DND-41 (cell line): ENCODE measurements around the gene VTCN1.

Experiments
- ATAC-seq: fragments of 200-7000 bp; cut with Tn5 transposase; 3 replicates; pipeline ENCODE4 v1.9.1; 2021; ENCODE audit warnings: low read depth; ENCODE audit not compliant: insufficient read depth
- DNase-seq: peaks from one replicate; pipeline ENCODE4 v3.0.0-alpha.2; 2020
- H2AFZ ChIP-seq: 2 replicates; pipeline ENCODE4 v1.6.0; 2012; ENCODE audit warnings: low read depth, low read length
- H3K27ac ChIP-seq: 2 replicates; pipeline ENCODE4 v1.5.1; 2012; ENCODE audit warnings: low read length, inconsistent platforms
- H3K27me3 ChIP-seq: fragments of 200-600 bp; sonication (generic); 2 replicates; pipeline ENCODE4 v1.6.0; 2012; ENCODE audit warnings: low read length, mild to moderate bottlenecking, inconsistent platforms; ENCODE audit not compliant: insufficient read depth, poor library complexity
- H3K36me3 ChIP-seq: 2 replicates; pipeline ENCODE4 v1.5.1; 2012; ENCODE audit warnings: low read length, inconsistent platforms; ENCODE audit not compliant: insufficient read depth
- H3K4me1 ChIP-seq: 2 replicates; pipeline ENCODE4 v1.5.1; 2012; ENCODE audit warnings: mild to moderate bottlenecking, low read length; ENCODE audit not compliant: insufficient read depth
- H3K4me2 ChIP-seq: 2 replicates; pipeline ENCODE4 v1.6.0; 2012; ENCODE audit warnings: mild to moderate bottlenecking, moderate library complexity, low read length, inconsistent platforms; ENCODE audit not compliant: insufficient read depth
- H3K4me3 ChIP-seq, 2 experiments: fragments of 200-600 bp in 1 of 2; shearing (Covaris generic) in 1 of 2; 2 replicates each; pipeline ENCODE4 v1.5.1; 2012 to 2016; ENCODE audit warnings: inconsistent platforms in 2 of 2, low read length in 2 of 2, mild to moderate bottlenecking in 2 of 2, low read depth in 1 of 2, moderate library complexity in 1 of 2
- H3K79me2 ChIP-seq: 2 replicates; pipeline ENCODE4 v1.6.0; 2012; ENCODE audit warnings: low read length, inconsistent platforms; ENCODE audit not compliant: insufficient read depth
- H3K9ac ChIP-seq: 2 replicates; pipeline ENCODE4 v1.6.0; 2012; ENCODE audit warnings: low read depth, mild to moderate bottlenecking, inconsistent platforms, low read length, moderate library complexity
- H3K9me3 ChIP-seq: 2 replicates; pipeline ENCODE4 v1.5.1; 2012; ENCODE audit warnings: low read length, moderate library complexity, mild to moderate bottlenecking, inconsistent platforms; ENCODE audit not compliant: insufficient read depth, severe bottlenecking
- H4K20me1 ChIP-seq: 2 replicates; pipeline ENCODE4 v1.6.0; 2012; ENCODE audit warnings: low read length; ENCODE audit not compliant: insufficient read depth
- EZH2 ChIP-seq: IDR thresholded peaks from 3 replicates; pipeline ENCODE4 v1.6.1; 2012; ENCODE audit warnings: borderline replicate concordance, low read depth, mild to moderate bottlenecking, moderate library complexity, low read length, inconsistent platforms; ENCODE audit not compliant: severe bottlenecking
- TF ChIP-seq, protein P1 (sequence below): IDR thresholded peaks from 2 replicates; pipeline ENCODE4 v1.5.1; 2012; ENCODE audit warnings: borderline replicate concordance, low read length, moderate library complexity, mild to moderate bottlenecking; ENCODE audit not compliant: poor library complexity, severe bottlenecking; ENCODE audit errors: extremely low read depth

The VTCN1 gene

DNA sequence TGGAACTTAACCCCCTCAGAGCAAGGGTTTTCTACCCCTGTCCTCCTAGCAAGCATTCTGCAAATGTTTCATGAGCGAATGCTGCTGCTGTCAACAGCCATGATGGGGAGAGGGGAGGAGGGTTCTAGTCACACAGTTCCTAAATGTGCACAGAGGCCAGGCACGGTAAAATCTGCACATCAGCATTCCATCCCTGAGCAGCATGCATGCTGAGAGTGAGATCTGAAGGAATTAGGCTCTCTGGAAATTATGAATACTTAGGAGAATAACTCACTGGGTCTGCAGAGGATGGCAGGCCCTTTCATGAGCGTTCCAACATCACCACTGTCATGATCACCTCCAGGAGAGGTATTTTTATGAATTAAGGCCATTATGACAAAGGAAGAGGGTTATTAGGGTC lies 2.1 kb downstream of the VTCN1 start:
- H3K27me3 ChIP-seq: peaks cover 17% of the 10 kb centered on the region
- no peaks in the 10 kb centered on the region for H3K36me3 ChIP-seq
- H2AFZ ChIP-seq: no peak overlapping the region
- no peak for DNase-seq
- no peak overlapping the region for H3K4me2 ChIP-seq
- H3K9ac ChIP-seq: no peak overlapping the region
- TF ChIP-seq, protein P1, sequence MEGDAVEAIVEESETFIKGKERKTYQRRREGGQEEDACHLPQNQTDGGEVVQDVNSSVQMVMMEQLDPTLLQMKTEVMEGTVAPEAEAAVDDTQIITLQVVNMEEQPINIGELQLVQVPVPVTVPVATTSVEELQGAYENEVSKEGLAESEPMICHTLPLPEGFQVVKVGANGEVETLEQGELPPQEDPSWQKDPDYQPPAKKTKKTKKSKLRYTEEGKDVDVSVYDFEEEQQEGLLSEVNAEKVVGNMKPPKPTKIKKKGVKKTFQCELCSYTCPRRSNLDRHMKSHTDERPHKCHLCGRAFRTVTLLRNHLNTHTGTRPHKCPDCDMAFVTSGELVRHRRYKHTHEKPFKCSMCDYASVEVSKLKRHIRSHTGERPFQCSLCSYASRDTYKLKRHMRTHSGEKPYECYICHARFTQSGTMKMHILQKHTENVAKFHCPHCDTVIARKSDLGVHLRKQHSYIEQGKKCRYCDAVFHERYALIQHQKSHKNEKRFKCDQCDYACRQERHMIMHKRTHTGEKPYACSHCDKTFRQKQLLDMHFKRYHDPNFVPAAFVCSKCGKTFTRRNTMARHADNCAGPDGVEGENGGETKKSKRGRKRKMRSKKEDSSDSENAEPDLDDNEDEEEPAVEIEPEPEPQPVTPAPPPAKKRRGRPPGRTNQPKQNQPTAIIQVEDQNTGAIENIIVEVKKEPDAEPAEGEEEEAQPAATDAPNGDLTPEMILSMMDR: no peak
- TF ChIP-seq EZH2: no peak
- no peaks in the 10 kb centered on the region for H4K20me1 ChIP-seq
- no peak overlapping the region for H3K27ac ChIP-seq
- no peaks in the 10 kb centered on the region for H3K4me1 ChIP-seq
- no peak overlapping the region for H3K4me3 ChIP-seq
- no peaks in the 10 kb centered on the region for H3K9me3 ChIP-seq
- H3K79me2 ChIP-seq: no peaks in the 10 kb centered on the region
- no peak for ATAC-seq

- H3K27ac ChIP-seq: no peak overlapping the region
- H3K4me3 ChIP-seq: no peak overlapping the region
- no peaks in the 10 kb centered on the region for H3K36me3 ChIP-seq
- DNase-seq (no peak), ATAC-seq (no peak)
- H3K79me2 ChIP-seq: no peaks in the 10 kb centered on the region
- no peak overlapping the region for H3K4me2 ChIP-seq
- TF ChIP-seq, protein P1: no peak
- TF ChIP-seq EZH2: no peak
- H2AFZ ChIP-seq: no peak overlapping the region
- H3K9me3 ChIP-seq: no peaks in the 10 kb centered on the region
- no peaks in the 10 kb centered on the region for H3K4me1 ChIP-seq
- H3K9ac ChIP-seq: no peak overlapping the region
- peaks cover 24% of the 10 kb centered on the region for H3K27me3 ChIP-seq
- no peaks in the 10 kb centered on the region for H4K20me1 ChIP-seq
Observed at GRCh38 chr1:117205368-117205767, 5.4 kb downstream of the VTCN1 start.

- H3K36me3 ChIP-seq: no peaks in the 10 kb centered on the region
- no peaks in the 10 kb centered on the region for H3K4me1 ChIP-seq
- TF ChIP-seq EZH2: no peak
- TF ChIP-seq, protein P1: no peak
- no peak overlapping the region for H2AFZ ChIP-seq
- peaks cover 12% of the 10 kb centered on the region for H3K27me3 ChIP-seq
- no peak overlapping the region for H3K27ac ChIP-seq
- H3K9me3 ChIP-seq: no peaks in the 10 kb centered on the region
- no peaks in the 10 kb centered on the region for H3K79me2 ChIP-seq
- no peak overlapping the region for H3K4me3 ChIP-seq
- H4K20me1 ChIP-seq: no peaks in the 10 kb centered on the region
- DNase-seq (no peak), ATAC-seq (no peak)
- no peak overlapping the region for H3K9ac ChIP-seq
- H3K4me2 ChIP-seq: no peak overlapping the region
Observed at GRCh38 chr1:117201808-117202207, 8.9 kb downstream of the VTCN1 start.

DNA sequence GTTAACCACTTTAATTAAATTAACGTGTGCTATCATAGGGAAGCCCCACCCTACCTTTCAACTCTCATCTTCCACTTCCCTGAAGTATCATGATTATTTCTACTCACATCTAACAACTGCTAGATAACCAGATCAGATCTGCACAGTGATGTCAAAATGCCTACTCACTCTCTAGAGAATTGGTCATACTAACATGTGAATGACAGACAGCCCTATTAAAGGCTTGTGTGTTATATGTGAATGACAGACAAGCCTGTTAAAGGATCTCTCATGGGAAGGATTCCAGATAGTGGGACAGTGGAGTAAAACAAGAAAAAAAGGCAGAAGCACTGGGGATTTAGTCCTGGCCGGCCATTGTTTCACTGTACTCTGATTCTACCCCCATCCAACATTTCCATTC lies 12.6 kb downstream of the VTCN1 start:
- no peak overlapping the region for H2AFZ ChIP-seq
- no peaks in the 10 kb centered on the region for H3K9me3 ChIP-seq
- DNase-seq: no peak
- ATAC-seq: no peak
- H3K27ac ChIP-seq: no peak overlapping the region
- no peak overlapping the region for H3K4me2 ChIP-seq
- H3K4me3 ChIP-seq: no peak overlapping the region
- no peaks in the 10 kb centered on the region for H3K79me2 ChIP-seq
- TF ChIP-seq, protein P1: no peak
- no peak for TF ChIP-seq EZH2
- H3K27me3 ChIP-seq: peaks cover 11% of the 10 kb centered on the region
- no peaks in the 10 kb centered on the region for H3K36me3 ChIP-seq
- H4K20me1 ChIP-seq: no peaks in the 10 kb centered on the region
- no peaks in the 10 kb centered on the region for H3K4me1 ChIP-seq
- H3K9ac ChIP-seq: no peak overlapping the region
